Fibroblast of pulmonary artery (primary cell): Measurements from ENCODE around the gene TTLL5.

Source experiments
- DNase-seq: peaks from one replicate; pipeline ENCODE4 v3.0.0-alpha.2; 2010; ENCODE audit warnings: low read depth
- H3K4me3 ChIP-seq: replicated peaks from 2 replicates; pipeline ENCODE4 v1.5.1; 2011; ENCODE audit warnings: low read depth, mild to moderate bottlenecking, control low read depth, low read length, moderate library complexity
- CTCF ChIP-seq: IDR thresholded peaks from 2 replicates; pipeline ENCODE4 v1.5.1; 2011; ENCODE audit warnings: mild to moderate bottlenecking, control low read depth, low read length, inconsistent platforms; ENCODE audit errors: missing control alignments

Gene TTLL5

DNA sequence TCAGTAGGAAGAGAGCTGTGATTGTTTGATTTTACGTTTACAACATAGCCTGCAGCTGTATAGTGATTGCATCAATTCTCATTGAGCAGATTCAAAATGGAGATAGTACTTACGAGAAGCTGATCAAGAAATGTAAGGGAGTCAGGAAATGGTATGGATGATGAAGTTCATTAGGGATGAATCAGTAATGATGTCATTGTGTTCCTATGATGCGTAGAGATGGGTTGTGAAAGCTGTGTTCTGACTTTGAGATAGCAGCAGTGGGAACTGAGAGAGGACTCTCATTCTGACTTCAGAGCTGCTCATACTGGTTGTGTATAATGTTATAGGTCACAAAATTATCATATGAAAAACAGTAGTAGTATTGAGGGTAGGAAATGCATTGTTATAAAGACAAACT is 44.0 kb downstream of the TTLL5 start:
- H3K4me3 ChIP-seq, result no peak overlapping the region
- no peak for TF ChIP-seq CTCF
- peak; percentile 72 for DNase-seq

DNA sequence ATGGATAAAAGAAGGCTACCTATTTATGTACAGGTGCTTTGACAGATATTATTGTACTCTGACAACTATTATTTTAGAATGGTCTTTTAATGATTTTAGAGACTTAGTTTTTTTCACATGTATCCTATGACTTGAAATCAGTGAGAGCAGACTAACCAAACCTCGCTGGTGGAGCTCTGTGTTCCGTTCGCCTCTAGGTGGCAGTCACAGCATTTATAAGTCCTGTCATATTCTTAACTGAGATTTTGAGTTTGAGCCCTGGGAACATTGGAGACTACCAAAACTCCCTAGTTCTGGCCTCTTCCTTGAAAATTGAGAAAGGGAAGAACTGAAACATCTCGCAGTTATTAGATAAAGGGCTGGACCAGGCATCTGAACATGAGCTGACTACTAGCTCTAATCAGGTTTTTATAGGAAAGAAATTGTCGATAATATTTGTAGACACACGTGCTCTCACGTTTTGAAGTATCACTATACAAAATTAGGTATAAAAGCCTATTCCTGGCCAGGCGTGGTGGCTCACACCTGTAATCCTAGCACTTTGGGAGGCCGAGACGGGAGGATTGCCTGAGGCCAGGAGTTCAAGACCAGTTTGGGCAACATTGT is 48.3 kb downstream of the TTLL5 start:
- DNase-seq, result peak; percentile 93
- no peak overlapping the region for H3K4me3 ChIP-seq
- peak; percentile 87 for TF ChIP-seq CTCF

- DNase-seq, result peak; percentile 82
- no peak overlapping the region for H3K4me3 ChIP-seq
- TF ChIP-seq CTCF, result peak; percentile 95
Observed at GRCh38 chr14:75711105-75711795, 50.2 kb downstream of the TTLL5 start.

DNA sequence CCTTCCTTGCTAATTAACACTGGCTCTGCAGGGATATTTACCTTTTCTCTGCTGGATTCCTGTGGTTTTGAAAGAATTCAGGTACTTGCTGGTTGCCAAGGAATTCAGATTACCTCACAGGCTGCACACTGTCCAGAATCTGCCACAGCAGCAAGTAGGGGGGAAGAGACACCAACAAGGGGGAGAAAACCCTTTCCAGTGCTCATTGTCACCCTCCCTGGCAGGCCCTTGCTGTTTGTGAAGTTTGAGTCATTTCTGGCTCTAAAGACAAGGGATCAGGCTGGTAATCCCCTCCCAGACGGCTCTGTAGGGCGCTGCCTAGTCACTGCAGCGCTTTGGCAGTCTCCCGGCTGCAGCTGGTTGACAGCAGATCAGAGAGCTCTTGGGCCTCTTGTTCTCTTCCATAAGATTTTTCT is 50.8 kb downstream of the TTLL5 start:
- no peak for TF ChIP-seq CTCF
- no peak overlapping the region for H3K4me3 ChIP-seq
- DNase-seq, result peak; percentile 87

- TF ChIP-seq CTCF, result no peak
- DNase-seq, result no peak
Observed at GRCh38 chr14:75714991-75715390, 53.9 kb downstream of the TTLL5 start.

GRCh38 chr14:75715926-75716780 is 55.1 kb downstream of the TTLL5 start:
- TF ChIP-seq CTCF, result no peak
- no peak for DNase-seq
- no peak overlapping the region for H3K4me3 ChIP-seq

More at GRCh38 chr14:75714991-75715390, 53.9 kb downstream of the TTLL5 start:
- no peak overlapping the region for H3K4me3 ChIP-seq
